ENCODE results near the gene PDK2.
"Not testable (repeated sequence)": the region's sequence is repeated elsewhere in the genome, so short reads cannot be mapped to it uniquely, and the experiment has no call there.

PDK2 gene

DNA sequence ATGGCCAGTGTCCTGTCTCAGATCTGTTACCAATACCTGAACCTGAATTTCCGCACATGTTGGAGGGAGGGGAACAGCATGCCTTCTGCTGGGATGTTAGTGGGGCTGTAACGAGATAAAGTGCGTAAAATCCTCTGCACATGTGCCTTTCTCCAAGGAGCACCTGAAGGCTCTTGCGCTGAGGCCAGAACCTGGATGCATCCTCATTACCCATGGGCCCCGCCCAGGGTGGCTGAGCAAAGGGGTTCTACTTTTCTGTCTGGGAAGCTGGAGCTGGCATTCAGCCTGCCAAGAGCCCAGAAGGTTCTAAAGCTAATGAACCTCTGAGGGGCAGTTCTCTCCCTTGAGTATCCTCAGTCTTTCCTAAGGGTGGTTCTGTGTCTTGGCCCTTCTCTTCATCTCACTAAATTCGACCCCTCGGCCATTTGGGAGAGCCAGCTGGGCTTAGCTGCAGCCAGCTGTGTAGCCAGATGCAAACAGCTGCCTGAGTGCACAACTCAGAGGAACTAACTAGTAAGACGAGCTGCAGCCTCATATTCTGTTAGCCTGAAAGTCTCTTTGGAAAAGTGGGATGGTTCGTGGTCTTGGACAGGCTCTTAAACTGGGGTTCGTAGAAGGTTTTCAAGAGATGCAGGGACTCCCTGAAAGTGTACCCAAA lies 36.7 kb upstream of the PDK2 start:
- in situ Hi-C loops (cut with MboI; ENCODE audit: low sequenced_read_pairs), result no loop called here

GRCh38 chr17:50059256-50059655 lies 35.9 kb upstream of the PDK2 start:
- in situ Hi-C loops (cut with MboI; ENCODE audit: low sequenced_read_pairs), result no loop called here

DNA sequence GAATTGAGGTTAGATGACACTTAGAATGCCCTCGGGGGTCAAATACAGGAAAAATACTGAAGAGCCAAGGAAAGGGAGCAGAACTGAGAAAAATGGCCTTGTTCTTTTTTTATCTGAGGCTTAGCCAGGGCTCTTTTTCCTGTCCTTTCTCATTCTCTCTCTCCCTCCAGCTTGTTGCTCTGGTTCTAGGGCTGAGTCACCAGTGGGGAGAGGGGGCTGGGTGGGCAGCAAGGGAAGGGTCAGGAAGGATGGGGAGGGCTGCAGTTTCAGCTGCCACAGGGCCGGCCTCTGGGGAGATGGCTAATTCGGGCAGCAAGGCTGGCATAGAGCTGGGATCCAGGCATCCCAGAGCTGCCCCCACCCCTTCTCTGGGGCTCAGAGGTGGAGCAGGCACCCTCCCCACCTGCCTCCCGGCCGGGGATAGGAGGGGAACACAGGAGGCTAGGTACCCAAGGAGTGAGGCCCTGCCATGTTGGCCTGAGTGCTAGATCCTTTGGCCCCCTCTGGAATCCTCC lies 35.3 kb upstream of the PDK2 start:
- in situ Hi-C loops (cut with MboI; ENCODE audit: low sequenced_read_pairs), result no loop called here

GRCh38 chr17:50060951-50061712 lies 34.0 kb upstream of the PDK2 start:
- in situ Hi-C loops (cut with MboI; ENCODE audit: low sequenced_read_pairs), result no loop called here

DNA sequence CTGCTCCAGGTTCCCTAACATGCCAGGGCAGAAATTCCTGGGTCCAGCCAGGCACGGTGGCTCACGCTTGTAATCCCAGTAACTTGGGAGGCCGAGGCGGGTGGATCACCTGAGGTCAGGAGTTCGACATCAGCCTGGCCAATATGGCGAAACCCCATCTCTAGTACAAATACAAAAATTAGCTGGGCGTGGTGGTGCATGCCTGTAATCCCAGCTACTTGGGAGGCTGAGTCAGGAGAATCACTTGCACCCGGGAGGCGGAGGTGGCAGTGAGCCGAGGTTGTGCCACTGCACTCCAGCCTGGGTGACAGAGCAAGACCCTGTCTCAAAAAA lies 33.5 kb upstream of the PDK2 start:
- in situ Hi-C loops (cut with MboI; ENCODE audit: low sequenced_read_pairs), result not testable (repeated sequence)

DNA sequence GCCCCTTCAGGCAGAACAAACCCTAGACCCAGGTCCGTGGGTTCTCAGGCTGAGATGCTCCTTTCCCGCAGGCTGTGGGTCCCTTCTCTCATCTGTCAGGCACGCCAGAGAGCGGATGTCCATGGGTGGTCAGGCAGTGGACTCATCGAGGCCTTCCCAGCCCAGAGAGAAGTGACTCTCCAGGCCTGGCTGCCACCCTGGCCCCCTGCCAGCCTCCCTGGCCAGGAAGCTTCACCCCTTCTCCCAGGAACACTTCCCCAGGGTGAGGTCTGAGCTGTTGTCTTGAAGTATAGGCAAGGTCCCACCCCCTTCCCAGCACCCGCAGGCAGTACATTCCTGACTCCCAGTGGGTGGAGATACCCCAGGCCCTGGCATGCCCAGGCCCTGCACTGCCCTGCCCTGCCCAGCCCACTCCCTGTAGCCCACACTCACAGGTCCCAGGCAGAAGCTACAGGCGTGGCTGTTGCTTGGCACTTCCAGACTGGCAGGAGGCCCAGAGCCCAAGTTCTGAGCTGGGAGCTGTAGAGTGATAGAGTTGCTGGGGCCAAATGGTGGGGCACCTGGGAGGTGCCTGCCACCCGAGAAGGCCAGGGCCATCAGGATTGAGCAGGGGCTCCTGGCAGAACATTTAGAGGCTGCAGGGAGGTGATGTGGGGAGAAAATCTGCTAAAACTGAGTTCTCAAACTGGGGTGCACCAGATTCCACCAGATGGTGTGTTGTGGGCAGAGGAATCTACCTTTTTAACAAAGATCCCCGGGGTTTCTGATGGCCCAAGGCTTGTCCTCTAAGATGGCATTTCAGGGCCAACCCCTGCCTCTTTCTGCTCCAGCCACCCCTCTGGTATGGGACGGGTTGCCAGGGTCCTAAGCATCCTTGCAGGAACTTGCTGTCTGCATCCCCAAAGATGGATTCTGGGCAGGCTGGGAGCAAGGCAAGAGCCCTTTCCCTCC lies 32.6 kb upstream of the PDK2 start:
- in situ Hi-C loops (cut with MboI; ENCODE audit: low sequenced_read_pairs), result no loop called here

GRCh38 chr17:50063561-50064252 lies 31.4 kb upstream of the PDK2 start:
- in situ Hi-C loops (cut with MboI; ENCODE audit: low sequenced_read_pairs), result no loop called here

DNA sequence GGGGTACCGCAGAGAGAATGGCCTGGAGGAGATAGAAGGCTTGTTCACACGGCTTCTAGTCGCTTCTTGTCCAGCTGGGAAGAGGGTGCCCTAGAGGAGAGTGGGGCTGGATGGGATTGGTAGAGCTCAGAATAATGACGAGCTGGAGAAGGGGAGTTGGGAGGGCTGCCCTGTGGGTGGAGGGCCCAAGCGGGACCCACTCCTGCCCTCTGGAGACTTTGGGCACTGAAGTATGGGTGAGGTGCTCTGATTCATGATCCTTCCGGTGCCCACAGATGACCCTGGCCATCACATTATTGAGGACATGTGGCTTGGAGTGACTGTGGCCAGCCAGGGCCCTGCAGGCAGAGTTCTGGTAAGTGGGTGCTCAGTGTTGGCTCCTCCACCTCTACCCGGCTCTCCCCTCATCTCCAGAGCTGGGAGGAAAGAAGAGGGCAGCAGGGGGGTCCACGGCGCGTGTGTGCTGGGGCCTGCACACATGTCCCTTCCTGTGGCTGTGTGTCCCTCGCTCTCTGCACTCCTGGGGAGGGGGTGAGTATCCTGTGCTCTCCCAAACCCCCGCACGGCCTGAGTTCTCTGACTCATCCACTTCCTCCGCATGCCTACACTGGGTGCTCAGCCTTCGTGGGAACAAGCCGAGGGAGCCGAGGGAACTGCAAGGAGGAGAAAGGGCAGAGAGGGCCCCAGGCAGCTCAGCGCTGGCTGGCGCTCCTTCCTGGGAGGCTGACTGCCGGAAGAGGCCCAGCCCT lies 30.7 kb upstream of the PDK2 start:
- in situ Hi-C loops (cut with MboI; ENCODE audit: low sequenced_read_pairs), result no loop called here

- in situ Hi-C loops (cut with MboI; ENCODE audit: low sequenced_read_pairs), result no loop called here
Observed at GRCh38 chr17:50065056-50065455, 30.1 kb upstream of the PDK2 start.

DNA sequence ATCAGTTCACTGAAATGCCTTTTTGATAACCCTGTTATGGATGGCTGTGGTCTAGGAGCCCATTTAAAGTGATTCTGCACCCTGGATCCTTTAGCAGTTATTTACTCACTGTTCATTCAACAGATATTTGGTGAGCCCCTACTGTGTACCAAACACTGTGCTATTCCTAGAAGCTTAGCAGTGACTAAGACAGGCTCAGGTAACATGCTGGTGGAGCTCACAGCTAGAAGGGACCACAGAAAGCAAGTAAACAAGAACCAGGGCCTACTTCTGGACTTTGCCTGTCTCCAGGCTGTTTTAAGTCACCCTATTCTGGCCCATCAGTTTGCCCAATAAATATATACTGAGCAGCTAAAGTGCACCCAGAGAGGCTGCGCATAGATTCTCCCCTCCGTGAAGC lies 28.2 kb upstream of the PDK2 start:
- in situ Hi-C loops (cut with MboI; ENCODE audit: low sequenced_read_pairs), result no loop called here

DNA sequence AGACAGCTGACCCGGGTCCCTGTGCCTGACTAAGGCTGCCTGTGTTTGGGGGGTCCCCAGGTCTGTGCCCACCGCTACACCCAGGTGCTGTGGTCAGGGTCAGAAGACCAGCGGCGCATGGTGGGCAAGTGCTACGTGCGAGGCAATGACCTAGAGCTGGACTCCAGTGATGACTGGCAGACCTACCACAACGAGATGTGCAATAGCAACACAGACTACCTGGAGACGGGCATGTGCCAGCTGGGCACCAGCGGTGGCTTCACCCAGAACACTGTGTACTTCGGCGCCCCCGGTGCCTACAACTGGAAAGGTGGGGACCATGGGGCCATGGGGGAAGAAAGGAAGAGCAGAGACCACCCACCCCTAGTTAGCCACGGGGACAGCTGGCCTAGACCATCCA lies 27.2 kb upstream of the PDK2 start:
- in situ Hi-C loops (cut with MboI; ENCODE audit: low sequenced_read_pairs), result no loop called here

GRCh38 chr17:50070908-50071680 lies 24.1 kb upstream of the PDK2 start:
- in situ Hi-C loops (cut with MboI; ENCODE audit: low sequenced_read_pairs), result no loop called here

- in situ Hi-C loops (cut with MboI; ENCODE audit: low sequenced_read_pairs), result no loop called here
Observed at GRCh38 chr17:50071692-50072091, 23.5 kb upstream of the PDK2 start.

DNA sequence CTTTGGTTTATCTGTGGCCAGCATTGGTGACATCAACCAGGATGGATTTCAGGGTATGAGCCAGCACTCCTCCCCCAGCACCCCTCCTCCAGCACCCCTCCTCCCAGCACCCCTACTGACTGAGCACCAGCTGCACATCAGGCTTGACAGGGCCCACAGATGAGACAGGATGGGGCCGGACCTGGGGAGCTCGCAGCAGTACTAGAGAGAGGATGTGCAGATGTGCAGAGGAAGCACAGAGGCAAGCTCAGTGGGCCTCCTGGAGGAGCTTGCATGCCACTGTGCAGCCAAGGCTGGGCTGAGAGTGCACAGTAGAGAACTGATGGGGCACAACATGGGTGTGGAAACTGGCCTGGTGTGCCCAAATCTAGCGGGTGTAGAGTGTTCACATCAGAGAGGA lies 23.0 kb upstream of the PDK2 start:
- in situ Hi-C loops (cut with MboI; ENCODE audit: low sequenced_read_pairs), result no loop called here

DNA sequence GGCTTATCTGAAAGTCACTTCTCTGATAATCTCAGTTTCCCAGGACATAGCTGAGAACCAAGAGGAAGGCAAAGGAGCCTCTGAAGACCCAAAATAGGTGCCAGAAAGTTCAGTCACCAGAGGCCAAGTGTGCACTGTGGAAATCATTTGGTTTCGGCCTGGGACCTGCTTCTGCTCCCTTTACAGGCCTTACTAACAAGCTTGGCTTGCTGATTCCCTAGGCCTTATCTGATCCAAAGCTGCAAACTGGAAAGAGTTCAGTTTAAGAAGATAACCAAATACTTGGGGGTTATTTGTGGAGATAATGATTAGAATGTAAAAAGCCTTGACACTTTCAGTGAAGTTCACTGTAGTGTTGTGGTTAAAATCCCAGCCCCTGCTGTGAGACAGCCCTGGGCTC lies 22.2 kb upstream of the PDK2 start:
- in situ Hi-C loops (cut with MboI; ENCODE audit: low sequenced_read_pairs), result no loop called here

DNA sequence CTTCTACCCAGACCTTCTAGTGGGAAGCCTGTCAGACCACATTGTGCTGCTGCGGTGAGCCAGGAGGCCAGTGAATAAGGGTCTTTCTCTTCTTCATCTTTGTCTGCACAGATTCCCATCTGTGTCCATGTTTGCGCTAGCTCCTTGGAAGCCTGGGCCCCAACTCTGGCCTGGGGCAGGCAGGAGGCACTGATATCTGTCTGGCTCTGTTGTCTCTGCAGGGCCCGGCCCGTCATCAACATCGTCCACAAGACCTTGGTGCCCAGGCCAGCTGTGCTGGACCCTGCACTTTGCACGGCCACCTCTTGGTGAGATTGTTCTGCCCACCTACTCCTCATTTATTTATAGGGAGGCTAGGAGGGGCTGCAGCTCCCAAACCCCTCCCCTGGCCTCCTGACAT lies 20.9 kb upstream of the PDK2 start:
- in situ Hi-C loops (cut with MboI; ENCODE audit: low sequenced_read_pairs), result no loop called here

- in situ Hi-C loops (cut with MboI; ENCODE audit: low sequenced_read_pairs), result no loop called here
Observed at GRCh38 chr17:50075446-50076032, 19.6 kb upstream of the PDK2 start.

DNA sequence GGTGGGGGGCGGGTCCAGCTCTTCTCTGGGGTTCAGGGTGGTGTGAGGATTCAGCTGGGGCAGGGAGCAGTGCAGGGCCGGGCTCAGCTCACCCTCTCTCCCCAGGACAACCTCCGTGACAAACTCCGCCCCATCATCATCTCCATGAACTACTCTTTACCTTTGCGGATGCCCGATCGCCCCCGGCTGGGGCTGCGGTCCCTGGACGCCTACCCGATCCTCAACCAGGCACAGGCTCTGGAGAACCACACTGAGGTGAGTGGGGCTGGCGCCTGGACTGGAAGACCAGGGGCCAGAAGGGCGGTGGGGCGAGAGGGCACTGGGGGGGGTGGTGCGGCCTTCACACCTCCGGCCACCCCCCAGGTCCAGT lies 18.9 kb upstream of the PDK2 start:
- in situ Hi-C loops (cut with MboI; ENCODE audit: low sequenced_read_pairs), result no loop called here

- in situ Hi-C loops (cut with MboI; ENCODE audit: low sequenced_read_pairs), result no loop called here
Observed at GRCh38 chr17:50076591-50077235, 18.4 kb upstream of the PDK2 start.

All from hTERT RPE-1 (cell line).